Measurements from ENCODE around the gene LDLRAD3.

DNA sequence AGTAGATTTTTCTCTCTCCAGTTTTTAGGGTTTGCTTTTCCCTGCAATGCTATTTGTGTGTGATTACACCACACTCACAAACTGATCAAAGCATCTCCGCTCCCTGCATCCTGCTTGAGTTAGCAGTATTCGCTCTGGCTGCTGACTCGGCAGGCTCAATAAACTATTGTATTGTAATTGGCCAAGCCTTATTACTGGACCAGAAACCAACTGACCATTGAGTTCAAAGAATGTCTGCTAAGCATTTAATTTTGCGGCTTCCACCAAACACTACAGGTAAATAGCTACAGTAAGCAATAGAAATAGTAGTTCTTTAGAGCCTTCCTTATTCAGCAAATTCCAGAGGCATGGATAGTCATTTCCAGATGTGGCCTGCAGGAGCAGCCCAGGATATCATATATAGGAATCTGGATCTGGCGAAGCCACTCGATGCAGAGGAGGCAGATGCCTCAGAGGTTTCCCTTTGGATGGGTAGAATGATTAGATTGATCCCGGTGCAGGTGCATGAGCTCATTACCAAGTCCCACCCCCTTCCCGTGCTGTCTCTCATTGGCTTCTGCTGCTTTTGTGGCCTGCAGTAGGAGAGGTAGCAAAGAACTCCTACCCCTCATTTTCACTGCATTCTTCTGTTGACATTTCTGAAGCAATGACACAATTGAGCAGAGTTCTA, 268.0 kb downstream of the LDLRAD3 start:
- TF ChIP-seq, protein P1, sequence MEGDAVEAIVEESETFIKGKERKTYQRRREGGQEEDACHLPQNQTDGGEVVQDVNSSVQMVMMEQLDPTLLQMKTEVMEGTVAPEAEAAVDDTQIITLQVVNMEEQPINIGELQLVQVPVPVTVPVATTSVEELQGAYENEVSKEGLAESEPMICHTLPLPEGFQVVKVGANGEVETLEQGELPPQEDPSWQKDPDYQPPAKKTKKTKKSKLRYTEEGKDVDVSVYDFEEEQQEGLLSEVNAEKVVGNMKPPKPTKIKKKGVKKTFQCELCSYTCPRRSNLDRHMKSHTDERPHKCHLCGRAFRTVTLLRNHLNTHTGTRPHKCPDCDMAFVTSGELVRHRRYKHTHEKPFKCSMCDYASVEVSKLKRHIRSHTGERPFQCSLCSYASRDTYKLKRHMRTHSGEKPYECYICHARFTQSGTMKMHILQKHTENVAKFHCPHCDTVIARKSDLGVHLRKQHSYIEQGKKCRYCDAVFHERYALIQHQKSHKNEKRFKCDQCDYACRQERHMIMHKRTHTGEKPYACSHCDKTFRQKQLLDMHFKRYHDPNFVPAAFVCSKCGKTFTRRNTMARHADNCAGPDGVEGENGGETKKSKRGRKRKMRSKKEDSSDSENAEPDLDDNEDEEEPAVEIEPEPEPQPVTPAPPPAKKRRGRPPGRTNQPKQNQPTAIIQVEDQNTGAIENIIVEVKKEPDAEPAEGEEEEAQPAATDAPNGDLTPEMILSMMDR (IDR thresholded peaks at IDR 0.05; ENCODE audit: borderline replicate concordance, extremely low read depth, low read length, poor library complexity, severe bottlenecking), result no peak
- TF ChIP-seq EZH2 (IDR thresholded peaks at IDR 0.05; ENCODE audit: borderline replicate concordance, low read depth, low read length, severe bottlenecking), result no peak

Measured in DND-41 (cell line).